Posterior vena cava (tissue), 2 donors: Measurements from ENCODE around the gene BIRC6. TPM values are rescaled to one million over a fixed set of nuclear protein-coding genes. Genes with fewer than 3 reads are reported as not detected.

ENCODE experiments used
- DNase-seq: peaks from one replicate; pipeline ENCODE4 v3.0.0-alpha.2; 2020; ENCODE audit warnings: low spot score
- intact Hi-C, 2 donors: fragments of 100-400 bp; cut with DNase I; formaldehyde crosslinking; loops; one replicate each; pipeline versions ENCODE4 v1.14.1 to v1.14.2; 2022 to 2023
- microRNA-seq, 2 donors: library from miRNA; unstranded; fragments of <30 nt; microRNA quantifications; one replicate each; pipeline ENCODE4 v1.2.0, GENCODE V29; 2020 to 2021; ENCODE audit warnings: borderline microRNAs expressed in 2 of 2
- total RNA-seq, 2 donors: library from RNA; stranded (reverse); fragmentation: NEBNext Ultra II Directional; extraction: Animal tissue kit (Norgen Biotek cat#: 25700); gene quantifications; one replicate each; pipeline ENCODE4 v1.2.1, GENCODE V29; 2021
- donor health status: DM: yes; HTN: yes; CAD: no.
- donor health status: DM: yes; HTN: yes; CAD: no.

Gene BIRC6
- total RNA-seq, 2 donors from 2014 or later = 94.2 to 113 TPM

GRCh38 chr2:32641180-32641579 is 284.4 kb downstream of the BIRC6 start:
- DNase-seq = no peak
- intact Hi-C loops = no loop called here

- intact Hi-C loops = no loop called here
- no peak for DNase-seq
These were observed 290.4 kb downstream of the BIRC6 start for GRCh38 chr2:32647180-32647651.

GRCh38 chr2:32652555-32653209 is 295.9 kb downstream of the BIRC6 start:
- no peak for DNase-seq
- intact Hi-C loops = no loop called here

- intact Hi-C loops = no loop called here
- DNase-seq = no peak
These were observed 299.2 kb downstream of the BIRC6 start for GRCh38 chr2:32656069-32656468.

- intact Hi-C loops = no loop called here
- no peak for DNase-seq
These were observed 307.0 kb downstream of the BIRC6 start for GRCh38 chr2:32663864-32664263.

GRCh38 chr2:32666704-32667103 is 309.9 kb downstream of the BIRC6 start:
- intact Hi-C loops = no loop called here

GRCh38 chr2:32668254-32668653 is 311.4 kb downstream of the BIRC6 start:
- intact Hi-C loops = no loop called here
- DNase-seq = no peak

More at GRCh38 chr2:32666704-32667103, 309.9 kb downstream of the BIRC6 start:
- DNase-seq = no peak

Small RNAs within 50 kb of the gene (microRNA-seq; reads per million reads assigned to microRNA genes)
- 0 reads per million in 2 donors for gene MIR4765
- 0 reads per million in 2 donors for gene MIR558

Other genes with a start within 250 kb of the BIRC6 start
- 10 to 100 TPM; 19.4 to 19.9 TPM for gene SLC30A6, start 191.2 kb upstream of the BIRC6 start, total RNA-seq
- 1 to 10 TPM; 3.5 to 4.0 TPM for gene NLRC4, start 92.1 kb upstream of the BIRC6 start, total RNA-seq
- gene YIPF4, start 79.1 kb upstream of the BIRC6 start, total RNA-seq = 10 to 100 TPM; 42.2 to 42.8 TPM